Thymus (tissue), 2 donors: ENCODE data around the gene RASGRF1. TPM values are rescaled to one million over a fixed set of nuclear protein-coding genes. Genes with fewer than 3 reads are reported as not detected.

Experiments
- polyA plus RNA-seq: library from polyadenylated mRNA; stranded (reverse); fragments of 200-250 nt; gene quantifications from one replicate; pipeline ENCODE4 v1.2.3, GENCODE V29; 2013
- total RNA-seq: library from RNA; stranded (reverse); fragments of 120-200 nt; gene quantifications from one replicate; pipeline ENCODE4 v1.2.4, GENCODE V29; 2013
- donor health status: healthy.

RASGRF1 gene
- total and polyA plus RNA-seq, 2 donors, result 0.47 to 0.52 TPM

Other genes starting within 250 kb of the RASGRF1 start
- 233 TPM for gene MORF4L1, start 217.9 kb downstream of the RASGRF1 start, total RNA-seq
- gene MORF4L1, start 217.9 kb downstream of the RASGRF1 start, polyA plus RNA-seq, result 231 TPM
- 110 TPM for gene CTSH, start 145.7 kb downstream of the RASGRF1 start, total RNA-seq
- gene CTSH, start 145.7 kb downstream of the RASGRF1 start, polyA plus RNA-seq, result 156 TPM
- under 0.01 TPM for gene ANKRD34C, start 191.9 kb upstream of the RASGRF1 start, total RNA-seq
- gene ANKRD34C, start 191.9 kb upstream of the RASGRF1 start, polyA plus RNA-seq, result 0.07 TPM
- 45.3 TPM for gene TMED3, start 220.3 kb upstream of the RASGRF1 start, total RNA-seq
- 59.0 TPM for gene TMED3, start 220.3 kb upstream of the RASGRF1 start, polyA plus RNA-seq